Skin of body (tissue), 2 donors: Measurements from ENCODE around the gene NTRK2. TPM values are rescaled to one million over a fixed set of nuclear protein-coding genes. Genes with fewer than 3 reads are reported as not detected.

Source experiments
- DNase-seq: peaks from one replicate; lab custom pipeline; 2025; lab: John Stamatoyannopoulos, UW
- total RNA-seq: library from RNA; depleted of rRNA; stranded (reverse); fragments of >200 nt; gene quantifications from one replicate; pipeline ENCODE4 v1.2.3, GENCODE V29; 2014

NTRK2 gene
- total RNA-seq, 1 donor from 2014 or later = 35.3 TPM

- no peak for DNase-seq
Observed at GRCh38 chr9:84779883-84780282, 110.4 kb downstream of the NTRK2 start.

GRCh38 chr9:84780385-84780784 is 110.9 kb downstream of the NTRK2 start:
- DNase-seq = no peak

GRCh38 chr9:84781458-84781857 is 111.9 kb downstream of the NTRK2 start:
- no peak for DNase-seq

- DNase-seq = peak; percentile 26
Observed at GRCh38 chr9:84781931-84782866, 112.7 kb downstream of the NTRK2 start.

- DNase-seq = no peak
Observed at GRCh38 chr9:84785792-84786547, 116.4 kb downstream of the NTRK2 start.

GRCh38 chr9:84788803-84789462 is 119.4 kb downstream of the NTRK2 start:
- no peak for DNase-seq

- no peak for DNase-seq
Observed at GRCh38 chr9:84789463-84789830, 119.9 kb downstream of the NTRK2 start.

GRCh38 chr9:84791643-84792042 is 122.1 kb downstream of the NTRK2 start:
- no peak for DNase-seq

GRCh38 chr9:84793251-84793650 is 123.7 kb downstream of the NTRK2 start:
- no peak for DNase-seq

GRCh38 chr9:84794981-84795637 is 125.6 kb downstream of the NTRK2 start:
- DNase-seq = no peak

GRCh38 chr9:84796404-84796803 is 126.9 kb downstream of the NTRK2 start:
- no peak for DNase-seq

- no peak for DNase-seq
Observed at GRCh38 chr9:84799251-84799650, 129.7 kb downstream of the NTRK2 start.

- no peak for DNase-seq
Observed at GRCh38 chr9:84804951-84805694, 135.6 kb downstream of the NTRK2 start.

- DNase-seq = no peak
Observed at GRCh38 chr9:84807431-84807830, 137.9 kb downstream of the NTRK2 start.

- no peak for DNase-seq
Observed at GRCh38 chr9:84807870-84808390, 138.4 kb downstream of the NTRK2 start.

GRCh38 chr9:84808416-84808815 is 138.9 kb downstream of the NTRK2 start:
- peak; percentile 11 for DNase-seq

- DNase-seq = no peak
Observed at GRCh38 chr9:84811072-84811750, 141.7 kb downstream of the NTRK2 start.

- no peak for DNase-seq
Observed at GRCh38 chr9:84811751-84812074, 142.2 kb downstream of the NTRK2 start.

- no peak for DNase-seq
Observed at GRCh38 chr9:84812355-84812754, 142.8 kb downstream of the NTRK2 start.

- DNase-seq = no peak
Observed at GRCh38 chr9:84812847-84813246, 143.3 kb downstream of the NTRK2 start.
